GM18873 (cell line): ENCODE data around the gene OR4F17.
"Not testable (repeated sequence)": the region's sequence is repeated elsewhere in the genome, so short reads cannot be mapped to it uniquely, and the experiment has no call there.

ENCODE experiments used
- ATAC-seq: cut with Tn5 transposase; IDR thresholded peaks from one replicate; pipeline ENCODE4 v1.9.1; 2021; ENCODE audit warnings: mild to moderate bottlenecking, moderate library complexity, moderate number of reproducible peaks; ENCODE audit not compliant: unreplicated experiment, low FRiP score

The OR4F17 gene, protein sequence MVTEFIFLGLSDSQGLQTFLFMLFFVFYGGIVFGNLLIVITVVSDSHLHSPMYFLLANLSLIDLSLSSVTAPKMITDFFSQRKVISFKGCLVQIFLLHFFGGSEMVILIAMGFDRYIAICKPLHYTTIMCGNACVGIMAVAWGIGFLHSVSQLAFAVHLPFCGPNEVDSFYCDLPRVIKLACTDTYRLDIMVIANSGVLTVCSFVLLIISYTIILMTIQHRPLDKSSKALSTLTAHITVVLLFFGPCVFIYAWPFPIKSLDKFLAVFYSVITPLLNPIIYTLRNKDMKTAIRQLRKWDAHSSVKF

DNA sequence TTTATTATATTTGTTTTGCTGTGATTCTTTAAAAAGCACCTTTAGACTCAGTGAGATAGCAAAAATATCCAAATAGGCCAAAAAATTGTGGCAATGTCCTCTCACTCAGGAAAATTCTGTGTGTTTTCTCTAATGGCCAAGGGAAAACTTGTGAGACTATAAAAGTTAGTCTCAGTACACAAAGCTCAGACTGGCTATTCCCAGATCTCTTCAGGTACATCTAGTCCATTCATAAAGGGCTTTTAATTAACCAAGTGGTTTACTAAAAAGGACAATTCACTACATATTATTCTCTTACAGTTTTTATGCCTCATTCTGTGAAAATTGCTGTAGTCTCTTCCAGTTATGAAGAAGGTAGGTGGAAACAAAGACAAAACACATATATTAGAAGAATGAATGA is at the start of gene OR4F17:
Gene OR4F17 (plus strand): TSS at position 301 of the 400 bp plus-strand sequence. CDS start 3,575 bp downstream, outside the sequence.
- ATAC-seq: not testable (repeated sequence)

GRCh38 chr19:70793-71192 is 36.1 kb upstream of the OR4F17 start:
- ATAC-seq: not testable (repeated sequence)

DNA sequence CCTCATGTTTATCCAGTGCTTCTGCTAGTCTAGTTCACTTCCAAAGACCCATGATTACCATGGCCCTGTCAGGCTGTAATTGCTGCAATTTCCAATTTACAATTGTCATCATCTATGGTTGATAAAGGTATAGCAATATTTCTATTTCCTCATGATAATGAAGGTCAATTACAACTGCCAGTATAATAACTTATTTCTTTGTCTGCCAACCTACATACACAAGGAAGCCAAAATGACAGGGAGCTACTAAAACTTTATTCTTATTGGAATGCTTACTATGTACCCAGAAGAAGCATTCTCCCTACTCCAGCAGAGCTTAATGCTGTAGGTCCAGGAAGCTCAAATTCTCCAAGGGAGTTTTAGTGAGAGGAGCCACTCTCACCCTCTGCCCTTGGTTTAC is 24.0 kb upstream of the OR4F17 start:
- ATAC-seq: not testable (repeated sequence)

DNA sequence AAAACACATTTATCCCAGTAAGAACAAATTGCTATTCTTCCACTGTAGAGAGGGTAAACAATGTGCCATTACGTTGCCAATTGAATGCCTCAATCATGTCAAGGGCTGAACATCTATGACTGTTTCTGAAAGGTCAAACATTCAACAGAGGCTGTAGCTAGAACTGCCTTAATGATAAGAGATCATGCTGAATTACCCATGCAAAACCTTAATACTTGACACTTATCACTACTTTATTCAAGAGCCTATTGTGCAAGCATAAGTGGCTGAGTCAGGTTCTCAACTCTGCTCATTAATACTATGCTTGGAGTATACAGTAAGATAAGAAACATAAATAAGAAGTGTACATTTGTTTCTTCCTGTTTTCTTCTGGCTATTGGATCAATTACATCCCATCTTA is 23.3 kb upstream of the OR4F17 start:
- ATAC-seq: not testable (repeated sequence)

DNA sequence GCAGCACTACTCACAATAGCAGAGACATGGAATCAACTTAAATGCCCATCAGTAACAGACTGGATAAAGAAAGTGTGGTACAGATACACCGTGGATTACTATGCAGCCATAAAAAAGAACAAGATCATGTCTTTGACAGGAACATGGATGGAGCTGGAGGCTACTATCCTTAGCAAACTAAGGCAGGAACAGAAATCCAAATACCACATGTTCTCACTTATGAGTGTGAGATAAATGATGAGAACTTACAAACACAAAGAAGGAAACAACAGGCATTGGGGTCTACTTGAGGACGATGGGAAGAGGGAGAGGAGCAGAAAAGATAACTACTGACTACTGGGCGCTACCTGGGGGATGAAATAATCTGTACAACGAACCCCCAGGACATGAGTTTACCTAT is 16.2 kb upstream of the OR4F17 start:
- ATAC-seq: not testable (repeated sequence)

- ATAC-seq: not testable (repeated sequence)
Observed at GRCh38 chr19:94794-95193, 12.1 kb upstream of the OR4F17 start.

DNA sequence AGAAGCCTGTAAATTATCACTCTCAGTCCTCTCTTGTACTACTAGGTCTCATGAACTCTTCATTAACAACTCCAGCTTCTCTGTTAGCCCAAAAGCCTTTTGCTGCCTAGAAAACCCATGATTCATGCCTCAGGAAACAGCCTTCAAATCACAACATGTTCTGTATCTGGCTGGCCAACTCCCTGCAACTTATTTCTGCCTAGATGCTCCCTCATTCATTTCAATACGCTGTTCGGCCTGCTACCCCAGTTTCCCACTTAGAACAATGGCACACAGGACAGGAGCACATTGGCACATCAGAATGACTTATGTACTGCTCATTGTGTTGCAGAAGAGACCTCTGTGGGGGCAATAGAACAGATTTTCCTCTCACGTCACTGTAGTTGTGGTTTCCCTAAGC is 9.3 kb upstream of the OR4F17 start:
- not testable (repeated sequence) for ATAC-seq

- ATAC-seq: not testable (repeated sequence)
Observed at GRCh38 chr19:120443-121140, 13.7 kb downstream of the OR4F17 start.
